CD4-positive, alpha-beta T cell (primary cell): ENCODE measurements around the gene CFAP99. TPM values are rescaled to one million over a fixed set of nuclear protein-coding genes. Genes with fewer than 3 reads are reported as not detected.

Experiments
- ATAC-seq: fragments of 200-7000 bp; cut with Tn5 transposase; one replicate; pipeline ENCODE4 v1.10.0; 2022; ENCODE audit warnings: mild to moderate bottlenecking; ENCODE audit not compliant: poor library complexity
- CTCF ChIA-PET: fragments of 350-600 bp; sonication (Branson Sonifier 250); formaldehyde crosslinking; loops from one replicate; lab custom pipeline; 2021; ENCODE audit warnings: antibody characterized with exemption, inconsistent platforms; lab: Charles Lee
- POLR2A ChIA-PET: fragments of 350-600 bp; sonication (Branson Sonifier 250); formaldehyde crosslinking; loops from one replicate; lab custom pipeline; 2021; ENCODE audit warnings: antibody characterized with exemption, inconsistent platforms; lab: Charles Lee
- DNase-seq, 14 experiments: peaks; one replicate each; pipeline ENCODE4 v3.0.0-alpha.2; 2013 to 2020; ENCODE audit warnings: mixed read lengths in 2 of 14
- H3K27ac ChIP-seq, 2 donors: one replicate each; pipeline versions ENCODE4 v1.5.1 to v1.7.0; 2013; ENCODE audit warnings: low read length in 2 of 2, low read depth in 1 of 2, mild to moderate bottlenecking in 1 of 2
- H3K27me3 ChIP-seq, 2 experiments: 1 replicate in 1 of 2; 2 replicates in 1 of 2; pipeline versions ENCODE4 v1.6.1 to v1.7.0; 2013; ENCODE audit warnings: low read length in 2 of 2, control low read depth in 1 of 2, mild to moderate bottlenecking in 1 of 2, moderate library complexity in 1 of 2; ENCODE audit not compliant: insufficient read depth in 2 of 2, control insufficient read depth in 1 of 2
- H3K36me3 ChIP-seq: one replicate; pipeline ENCODE4 v1.6.1; 2013; ENCODE audit warnings: low read length, control low read depth; ENCODE audit not compliant: insufficient read depth
- H3K4me1 ChIP-seq: one replicate; pipeline ENCODE4 v1.6.1; 2013; ENCODE audit warnings: low read length, control low read depth; ENCODE audit not compliant: insufficient read depth
- H3K4me3 ChIP-seq: one replicate; pipeline ENCODE4 v1.5.1; 2013; ENCODE audit warnings: mild to moderate bottlenecking, low read length, moderate library complexity
- H3K9me3 ChIP-seq, 2 experiments: 1 replicate in 1 of 2; 2 replicates in 1 of 2; pipeline versions ENCODE4 v1.6.1 to v1.7.0; 2013; ENCODE audit warnings: low read length in 2 of 2, mild to moderate bottlenecking in 2 of 2, control low read depth in 1 of 2, moderate library complexity in 1 of 2; ENCODE audit not compliant: control insufficient read depth in 1 of 2, insufficient read depth in 1 of 2
- H3K27ac Mint-ChIP-seq: one replicate; pipeline ENCODE4 v1.8.0; 2020; ENCODE audit warnings: mixed read lengths
- H3K27me3 Mint-ChIP-seq: one replicate; pipeline ENCODE4 v1.8.0; 2021; ENCODE audit warnings: mixed read lengths
- H3K36me3 Mint-ChIP-seq: one replicate; pipeline ENCODE4 v1.8.0; 2021; ENCODE audit warnings: low read depth, mixed read lengths
- H3K4me1 Mint-ChIP-seq: one replicate; pipeline ENCODE4 v1.8.0; 2021; ENCODE audit warnings: low read depth, mixed read lengths
- H3K4me3 Mint-ChIP-seq: one replicate; pipeline ENCODE4 v1.8.0; 2020; ENCODE audit warnings: mild to moderate bottlenecking, mixed read lengths
- H3K9me3 Mint-ChIP-seq: one replicate; pipeline ENCODE4 v1.8.0; 2020; ENCODE audit warnings: mixed read lengths
- CTCF ChIP-seq: fragments of 200-600 bp; IDR thresholded peaks from one replicate; pipeline ENCODE4 v1.8.0; 2022; ENCODE audit warnings: antibody characterized with exemption, mild to moderate bottlenecking
- intact Hi-C, 2 experiments: fragments of 100-400 bp; cut with DNase I in 1 of 2; cut with micrococcal nuclease in 1 of 2; formaldehyde crosslinking; loops; one replicate each; pipeline versions ENCODE4 v1.15.1 to v1.9.0; 2023 to 2025; cut with DNase I, micrococcal nuclease
- total RNA-seq, 174 experiments: library from RNA in 2 of 174; stranded (reverse) in 2 of 174; gene quantifications; one replicate each; pipeline ENCODE4 v1.2.3 and lab custom pipeline; 2021 to 2026

Gene CFAP99
- total RNA-seq, 2 experiments from 2014 or later = 0.17 TPM; not detected in 1

- intact Hi-C loops = loop anchor here (1.0 to 10.0 kb wide), 10 partner anchors 51 to 703 kb away; partner anchors contain the start of genes ADD1 (in 1 of the 2), FAM193A (in 1 of the 2), GRK4 (in 1 of the 2) and LETM1 (in 1 of the 2)
- Histone ChIP-seq H3K27me3 (peaks cover 9 to 11% of the 10 kb centered on the region in 2 experiments), H3K4me1 (peaks cover 58% of the 10 kb centered on the region), H3K9me3 (no peaks in the 10 kb centered on the region), H3K4me3 (peak within 1 kb of the TSS; percentile 75), H3K36me3 (no peaks in the 10 kb centered on the region), H3K27ac (peak within 1 kb of the TSS; percentile 43 to 88)
- POLR2A ChIA-PET = interaction anchor here (0.9 to 1.9 kb wide), 9 partner anchors 16 to 546 kb away, joined by 3 to 21 read pairs (median 7); partner anchors contain the start of genes GRK4, HAUS3, MXD4 and NOP14
- CTCF ChIA-PET = interaction anchor here (0.8 to 4.0 kb wide), 16 partner anchors 9 to 564 kb away, joined by 3 to 24 read pairs (median 8); partner anchors contain the start of genes HAUS3, MXD4, POLN and RNF4
- ATAC-seq = no peak
- peak within 1 kb of the TSS; percentile 80 for H3K27ac Mint-ChIP-seq
- no peaks in the 10 kb centered on the region for H3K9me3 Mint-ChIP-seq
- peaks cover 31% of the 10 kb centered on the region for H3K27me3 Mint-ChIP-seq
- no peaks in the 10 kb centered on the region for H3K36me3 Mint-ChIP-seq
- peak in 2 of 14 experiments; percentile 28 to 38 for DNase-seq
- H3K4me3 Mint-ChIP-seq = peak within 1 kb of the TSS; percentile 91
- peaks cover 48% of the 10 kb centered on the region for H3K4me1 Mint-ChIP-seq
- no peak for TF ChIP-seq CTCF
Measured at GRCh38 chr4:2417765-2418649, 748 bp upstream of the CFAP99 start, which contains the start of gene ZFYVE28. Gene ZFYVE28, minus strand, starts transcription at chr4:2418645. Its CDS starts 322 bp downstream, at chr4:2418323.

- no peaks in the 10 kb centered on the region for H3K36me3 Mint-ChIP-seq
- H3K27ac Mint-ChIP-seq = peak overlapping the region; percentile 80
- no peaks in the 10 kb centered on the region for H3K36me3 ChIP-seq
- H3K27me3 ChIP-seq = peaks cover 9 to 11% of the 10 kb centered on the region in 2 experiments
- peaks cover 30% of the 10 kb centered on the region for H3K4me1 Mint-ChIP-seq
- ChIA-PET POLR2A (interaction anchor here (1.0 to 1.9 kb wide), 9 partner anchors 13 to 200 kb away, joined by 3 to 21 read pairs (median 7); partner anchors contain the start of genes HAUS3, MXD4, POLN and RNF4), CTCF (interaction anchor here (1.0 to 4.0 kb wide), 17 partner anchors 16 to 410 kb away, joined by 3 to 24 read pairs (median 8); partner anchors contain the start of genes HAUS3, MXD4, POLN and RNF4)
- peak overlapping the region; percentile 90 for H3K4me3 Mint-ChIP-seq
- DNase-seq (peak in 2 of 14 experiments; percentile 52 to 64), ATAC-seq (no peak)
- no peaks in the 10 kb centered on the region for H3K9me3 Mint-ChIP-seq
- peaks cover 41% of the 10 kb centered on the region for H3K4me1 ChIP-seq
- H3K9me3 ChIP-seq = no peaks in the 10 kb centered on the region
- no peak overlapping the region for H3K27ac ChIP-seq
- intact Hi-C loops = loop anchor here (1.0 to 10.0 kb wide), 10 partner anchors 43 to 705 kb away; partner anchors contain the start of genes ADD1 (in 1 of the 2), LETM1 (in 1 of the 2), NELFA (in 1 of the 2) and RNF4 (in 1 of the 2)
- peaks cover 33% of the 10 kb centered on the region for H3K27me3 Mint-ChIP-seq
- no peak for TF ChIP-seq CTCF
- H3K4me3 ChIP-seq = no peak overlapping the region
Measured at GRCh38 chr4:2419814-2420213, 1.1 kb downstream of the CFAP99 start.

- CTCF ChIA-PET = interaction anchor here (4.0 kb wide), 1 partner anchor 202 kb away, joined by 24 read pairs; no protein-coding TSS in a partner anchor
- H3K27ac Mint-ChIP-seq = no peak overlapping the region
- H3K27me3 ChIP-seq = peaks cover 5% of the 10 kb centered on the region in 2 experiments
- ATAC-seq (no peak), DNase-seq (no peak)
- H3K36me3 Mint-ChIP-seq = no peaks in the 10 kb centered on the region
- H3K4me3 ChIP-seq = no peak overlapping the region
- no peak overlapping the region for H3K27ac ChIP-seq
- H3K4me1 ChIP-seq = peaks cover 23% of the 10 kb centered on the region
- no peaks in the 10 kb centered on the region for H3K36me3 ChIP-seq
- POLR2A ChIA-PET = no interaction called here
- H3K4me3 Mint-ChIP-seq = no peak overlapping the region
- intact Hi-C loops = loop anchor here in 1 of 2 experiments (2.0 to 5.0 kb wide), 2 partner anchors 41 to 200 kb away; no protein-coding TSS in a partner anchor
- H3K4me1 Mint-ChIP-seq = peaks cover 15% of the 10 kb centered on the region
- peaks cover 33% of the 10 kb centered on the region for H3K27me3 Mint-ChIP-seq
- no peak for TF ChIP-seq CTCF
- no peaks in the 10 kb centered on the region for H3K9me3 Mint-ChIP-seq
- no peaks in the 10 kb centered on the region for H3K9me3 ChIP-seq
Measured at GRCh38 chr4:2421928-2422327, 3.2 kb downstream of the CFAP99 start.
